ENCODE measurements around the gene SNX27.
A peak's percentile ranks its signal among the peaks of the same experiment; 100 is the strongest.
"Not testable (repeated sequence)": the region's sequence is repeated elsewhere in the genome, so short reads cannot be mapped to it uniquely, and the experiment has no call there.

SNX27 gene

DNA sequence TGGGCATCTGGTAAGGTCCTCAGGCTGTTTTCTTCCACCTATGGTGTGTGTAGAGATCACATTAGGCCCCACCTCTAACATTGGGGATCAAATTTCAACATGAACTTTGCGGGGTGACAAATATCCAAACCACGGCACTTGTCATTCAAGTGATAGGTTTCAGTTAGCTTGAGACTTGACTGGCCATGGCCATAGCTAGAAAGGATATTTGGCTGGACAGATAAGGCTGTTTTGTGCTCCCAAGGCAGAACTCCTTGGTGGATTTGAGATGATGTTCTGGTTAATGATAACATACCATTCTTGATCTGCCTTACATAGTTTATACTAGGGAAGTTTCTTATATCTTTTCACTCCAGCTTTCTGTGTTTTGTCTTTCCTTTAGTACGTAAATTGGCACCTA is 56.2 kb downstream of the SNX27 start:
- Histone ChIP-seq H3K4me3 (ENCODE audit: low read depth, low read length) (no peak overlapping the region), H3K4me1 (ENCODE audit: control insufficient read depth, insufficient read depth, low read length) (no peaks in the 10 kb centered on the region), H3K36me3 (ENCODE audit: control insufficient read depth in 2 of 2, insufficient read depth in 1 of 2, low read length in 2 of 2) (peaks cover 10 to 47% of the 10 kb centered on the region in 2 experiments), H3K9me3 (ENCODE audit: control insufficient read depth, insufficient read depth, low read depth, low read length) (no peaks in the 10 kb centered on the region), H3K27ac (ENCODE audit: extremely low read depth, low read depth, low read length) (no peak overlapping the region)
- TF ChIP-seq ZNF510 (tag by site-specific recombination; IDR thresholded peaks at IDR 0.05; ENCODE audit: insufficient replicate concordance) (no peak), ZNF37A (tag by site-specific recombination; IDR thresholded peaks at IDR 0.05) (no peak), ZNF132 (tag by site-specific recombination; IDR thresholded peaks at IDR 0.05; ENCODE audit: borderline replicate concordance) (no peak), ZNF600 (tag by site-specific recombination; IDR thresholded peaks at IDR 0.05) (no peak), ZNF133 (tag by site-specific recombination; IDR thresholded peaks at IDR 0.05) (no peak), ZBTB48 (tag by site-specific recombination; IDR thresholded peaks at IDR 0.05) (no peak)
- TF ChIP-seq, protein P1, sequence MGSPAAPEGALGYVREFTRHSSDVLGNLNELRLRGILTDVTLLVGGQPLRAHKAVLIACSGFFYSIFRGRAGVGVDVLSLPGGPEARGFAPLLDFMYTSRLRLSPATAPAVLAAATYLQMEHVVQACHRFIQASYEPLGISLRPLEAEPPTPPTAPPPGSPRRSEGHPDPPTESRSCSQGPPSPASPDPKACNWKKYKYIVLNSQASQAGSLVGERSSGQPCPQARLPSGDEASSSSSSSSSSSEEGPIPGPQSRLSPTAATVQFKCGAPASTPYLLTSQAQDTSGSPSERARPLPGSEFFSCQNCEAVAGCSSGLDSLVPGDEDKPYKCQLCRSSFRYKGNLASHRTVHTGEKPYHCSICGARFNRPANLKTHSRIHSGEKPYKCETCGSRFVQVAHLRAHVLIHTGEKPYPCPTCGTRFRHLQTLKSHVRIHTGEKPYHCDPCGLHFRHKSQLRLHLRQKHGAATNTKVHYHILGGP (tag by site-specific recombination; IDR thresholded peaks at IDR 0.05): no peak
- CTCF ChIA-PET: interaction anchor here (0.6 to 1.3 kb wide), 3 partner anchors 47 to 169 kb away, joined by 3 read pairs; no protein-coding TSS in a partner anchor
- POLR2A ChIA-PET: no interaction called here

DNA sequence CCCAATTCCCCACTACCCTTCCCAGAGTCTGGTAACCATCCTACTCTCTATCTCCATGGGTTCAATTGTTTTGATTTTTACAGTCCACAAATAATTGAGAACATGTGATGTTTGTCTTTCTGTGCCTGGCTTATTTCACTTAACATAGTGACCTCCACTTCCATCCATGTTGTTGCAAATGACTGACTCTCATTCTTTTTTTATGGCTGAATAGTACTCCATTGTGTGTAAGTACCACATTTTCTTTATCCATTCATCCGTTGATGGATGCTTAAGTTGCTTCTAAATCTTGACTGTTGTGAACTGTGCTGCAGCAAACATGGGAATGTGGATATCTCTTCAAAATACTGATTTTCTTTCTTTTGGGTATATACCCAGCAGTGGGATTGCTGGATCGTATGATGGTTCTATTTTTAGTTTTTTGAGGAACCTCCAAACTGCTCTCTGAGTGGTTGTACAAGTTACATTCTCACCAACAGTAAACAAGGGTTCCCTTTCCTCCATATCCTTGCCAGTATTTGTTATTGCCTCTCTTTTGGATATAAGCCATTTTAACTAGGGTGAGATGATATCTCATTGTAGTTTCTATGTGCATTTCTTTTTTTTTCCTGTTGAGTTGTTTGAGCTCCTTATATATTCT is 58.3 kb downstream of the SNX27 start:
- not testable (repeated sequence) for H3K9me3 ChIP-seq (ENCODE audit: control insufficient read depth, insufficient read depth, low read depth, low read length); H3K4me1 ChIP-seq (ENCODE audit: control insufficient read depth, insufficient read depth, low read length); H3K27ac ChIP-seq (ENCODE audit: extremely low read depth, low read depth, low read length); H3K4me3 ChIP-seq (ENCODE audit: low read depth, low read length)
- peaks cover 10 to 41% of the 10 kb centered on the region in 2 experiments; a peak in 2 of 3 replicates for H3K36me3 ChIP-seq (ENCODE audit: control insufficient read depth in 2 of 2, insufficient read depth in 1 of 2, low read length in 2 of 2)
- TF ChIP-seq ZNF146 (tag by site-specific recombination; IDR thresholded peaks at IDR 0.05): peak; percentile 90
- POLR2A ChIA-PET: interaction anchor here (0.5 kb wide), 1 partner anchor 187 kb away, joined by 4 read pairs; no protein-coding TSS in a partner anchor
- CTCF ChIA-PET: interaction anchor here (0.6 kb wide), 1 partner anchor 23 kb away, joined by 3 read pairs; no protein-coding TSS in a partner anchor

GRCh38 chr1:151673407-151673806 is 61.6 kb downstream of the SNX27 start:
- H3K36me3 ChIP-seq (ENCODE audit: control insufficient read depth in 2 of 2, insufficient read depth in 1 of 2, low read length in 2 of 2): peaks cover 5 to 23% of the 10 kb centered on the region in 2 experiments; a peak in 2 of 3 replicates
- ChIA-PET CTCF (interaction anchor here (0.7 kb wide), 1 partner anchor 179 kb away, joined by 3 read pairs; no protein-coding TSS in a partner anchor), POLR2A (no interaction called here)
- H3K4me3 ChIP-seq (ENCODE audit: low read depth, low read length): no peak overlapping the region
- H3K4me1 ChIP-seq (ENCODE audit: control insufficient read depth, insufficient read depth, low read length): no peaks in the 10 kb centered on the region
- H3K27ac ChIP-seq (ENCODE audit: extremely low read depth, low read depth, low read length): no peak overlapping the region
- no peaks in the 10 kb centered on the region for H3K9me3 ChIP-seq (ENCODE audit: control insufficient read depth, insufficient read depth, low read depth, low read length)
- TF ChIP-seq KLF1 (tag by site-specific recombination; IDR thresholded peaks at IDR 0.05) (no peak), ZBTB49 (tag by site-specific recombination; IDR thresholded peaks at IDR 0.05; ENCODE audit: low read depth) (no peak), ZNF280C (tag by site-specific recombination; IDR thresholded peaks at IDR 0.05) (no peak), ZNF76 (tag by site-specific recombination; IDR thresholded peaks at IDR 0.05; ENCODE audit: borderline replicate concordance, low read depth) (no peak), KLF7 (tag by site-specific recombination; IDR thresholded peaks at IDR 0.05; ENCODE audit: borderline replicate concordance) (no peak), ZNF211 (tag by site-specific recombination; IDR thresholded peaks at IDR 0.05; ENCODE audit: low read depth) (no peak), ZFHX2 (tag by site-specific recombination; conservative IDR thresholded peaks at IDR 0.05) (no peak), ZNF148 (tag by site-specific recombination; IDR thresholded peaks at IDR 0.05; ENCODE audit: borderline replicate concordance) (no peak)
- TF ChIP-seq, protein P2, sequence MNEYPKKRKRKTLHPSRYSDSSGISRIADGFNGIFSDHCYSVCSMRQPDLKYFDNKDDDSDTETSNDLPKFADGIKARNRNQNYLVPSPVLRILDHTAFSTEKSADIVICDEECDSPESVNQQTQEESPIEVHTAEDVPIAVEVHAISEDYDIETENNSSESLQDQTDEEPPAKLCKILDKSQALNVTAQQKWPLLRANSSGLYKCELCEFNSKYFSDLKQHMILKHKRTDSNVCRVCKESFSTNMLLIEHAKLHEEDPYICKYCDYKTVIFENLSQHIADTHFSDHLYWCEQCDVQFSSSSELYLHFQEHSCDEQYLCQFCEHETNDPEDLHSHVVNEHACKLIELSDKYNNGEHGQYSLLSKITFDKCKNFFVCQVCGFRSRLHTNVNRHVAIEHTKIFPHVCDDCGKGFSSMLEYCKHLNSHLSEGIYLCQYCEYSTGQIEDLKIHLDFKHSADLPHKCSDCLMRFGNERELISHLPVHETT (tag by site-specific recombination; IDR thresholded peaks at IDR 0.05): no peak
